Germinal center (tissue), 1 donor: ENCODE measurements around the gene PDE4B.
"Not testable (repeated sequence)": the region's sequence is repeated elsewhere in the genome, so short reads cannot be mapped to it uniquely, and the experiment has no call there.

ENCODE experiments used
- DNase-seq: peaks from one replicate; pipeline ENCODE4 v3.0.0; 2012; ENCODE audit warnings: mixed read lengths, low spot score

The PDE4B gene

GRCh38 chr1:65994223-65994622 is 201.5 kb downstream of the PDE4B start:
- no peak for DNase-seq

- no peak for DNase-seq
Measured at GRCh38 chr1:65995336-65995735, 202.6 kb downstream of the PDE4B start.

- no peak for DNase-seq
Measured at GRCh38 chr1:65995928-65996327, 203.2 kb downstream of the PDE4B start.

GRCh38 chr1:65997693-65998092 is 205.0 kb downstream of the PDE4B start:
- no peak for DNase-seq

- DNase-seq: no peak
Measured at GRCh38 chr1:65998763-65999583, 206.3 kb downstream of the PDE4B start.

- no peak for DNase-seq
Measured at GRCh38 chr1:66000033-66000637, 207.4 kb downstream of the PDE4B start.

GRCh38 chr1:66003690-66004089 is 211.0 kb downstream of the PDE4B start:
- DNase-seq: no peak

GRCh38 chr1:66006534-66006933 is 213.8 kb downstream of the PDE4B start:
- not testable (repeated sequence) for DNase-seq

GRCh38 chr1:66012106-66012784 is 219.6 kb downstream of the PDE4B start:
- no peak for DNase-seq

GRCh38 chr1:66013371-66013770 is 220.7 kb downstream of the PDE4B start:
- DNase-seq: no peak

GRCh38 chr1:66022904-66023620 is 230.4 kb downstream of the PDE4B start:
- DNase-seq: no peak

GRCh38 chr1:66025188-66025587 is 232.5 kb downstream of the PDE4B start:
- no peak for DNase-seq

- no peak for DNase-seq
Measured at GRCh38 chr1:66028035-66028434, 235.3 kb downstream of the PDE4B start.

- DNase-seq: no peak
Measured at GRCh38 chr1:66033781-66034180, 241.1 kb downstream of the PDE4B start.

- no peak for DNase-seq
Measured at GRCh38 chr1:66035616-66036245, 243.0 kb downstream of the PDE4B start.

GRCh38 chr1:66041654-66042053 is 249.0 kb downstream of the PDE4B start:
- DNase-seq: no peak

- no peak for DNase-seq
Measured at GRCh38 chr1:66043186-66043585, 250.5 kb downstream of the PDE4B start.

GRCh38 chr1:66044912-66045311 is 252.2 kb downstream of the PDE4B start:
- no peak for DNase-seq

GRCh38 chr1:66046415-66046814 is 253.7 kb downstream of the PDE4B start:
- no peak for DNase-seq

GRCh38 chr1:66048011-66048410 is 255.3 kb downstream of the PDE4B start:
- DNase-seq: no peak

GRCh38 chr1:66050123-66050522 is 257.4 kb downstream of the PDE4B start:
- no peak for DNase-seq

- no peak for DNase-seq
Measured at GRCh38 chr1:66050633-66051032, 257.9 kb downstream of the PDE4B start.
